ENCODE results near the gene BICRA.

- TF ChIP-seq CTCF (conservative IDR thresholded peaks at IDR 0.05) (no peak), EZH2 (IDR thresholded peaks at IDR 0.05; ENCODE audit: low read depth) (no peak)
Observed at GRCh38 chr19:47704024-47704423, 95.1 kb downstream of the BICRA start.
